LNCAP (cell line): ENCODE measurements around the gene LRRC34.

Experiments
- TF ChIP-seq, protein P1 (sequence below): fragments of 450-650 bp; IDR thresholded peaks from 2 replicates; pipeline ENCODE4 v1.5.1; 2017; ENCODE audit warnings: mild to moderate bottlenecking

Gene LRRC34

GRCh38 chr3:169813757-169814517 lies 1.2 kb upstream of the LRRC34 start:
- TF ChIP-seq, protein P1, sequence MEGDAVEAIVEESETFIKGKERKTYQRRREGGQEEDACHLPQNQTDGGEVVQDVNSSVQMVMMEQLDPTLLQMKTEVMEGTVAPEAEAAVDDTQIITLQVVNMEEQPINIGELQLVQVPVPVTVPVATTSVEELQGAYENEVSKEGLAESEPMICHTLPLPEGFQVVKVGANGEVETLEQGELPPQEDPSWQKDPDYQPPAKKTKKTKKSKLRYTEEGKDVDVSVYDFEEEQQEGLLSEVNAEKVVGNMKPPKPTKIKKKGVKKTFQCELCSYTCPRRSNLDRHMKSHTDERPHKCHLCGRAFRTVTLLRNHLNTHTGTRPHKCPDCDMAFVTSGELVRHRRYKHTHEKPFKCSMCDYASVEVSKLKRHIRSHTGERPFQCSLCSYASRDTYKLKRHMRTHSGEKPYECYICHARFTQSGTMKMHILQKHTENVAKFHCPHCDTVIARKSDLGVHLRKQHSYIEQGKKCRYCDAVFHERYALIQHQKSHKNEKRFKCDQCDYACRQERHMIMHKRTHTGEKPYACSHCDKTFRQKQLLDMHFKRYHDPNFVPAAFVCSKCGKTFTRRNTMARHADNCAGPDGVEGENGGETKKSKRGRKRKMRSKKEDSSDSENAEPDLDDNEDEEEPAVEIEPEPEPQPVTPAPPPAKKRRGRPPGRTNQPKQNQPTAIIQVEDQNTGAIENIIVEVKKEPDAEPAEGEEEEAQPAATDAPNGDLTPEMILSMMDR: no peak

- TF ChIP-seq, protein P1: no peak
Observed at GRCh38 chr3:169813278-169813677, 574 bp upstream of the LRRC34 start.

- TF ChIP-seq, protein P1: no peak
Observed at GRCh38 chr3:169811631-169812331, 923 bp downstream of the LRRC34 start.

- TF ChIP-seq, protein P1: no peak
Observed at GRCh38 chr3:169809230-169809795, 3.4 kb downstream of the LRRC34 start.

GRCh38 chr3:169804681-169805080 lies 8.0 kb downstream of the LRRC34 start:
- TF ChIP-seq, protein P1: no peak

DNA sequence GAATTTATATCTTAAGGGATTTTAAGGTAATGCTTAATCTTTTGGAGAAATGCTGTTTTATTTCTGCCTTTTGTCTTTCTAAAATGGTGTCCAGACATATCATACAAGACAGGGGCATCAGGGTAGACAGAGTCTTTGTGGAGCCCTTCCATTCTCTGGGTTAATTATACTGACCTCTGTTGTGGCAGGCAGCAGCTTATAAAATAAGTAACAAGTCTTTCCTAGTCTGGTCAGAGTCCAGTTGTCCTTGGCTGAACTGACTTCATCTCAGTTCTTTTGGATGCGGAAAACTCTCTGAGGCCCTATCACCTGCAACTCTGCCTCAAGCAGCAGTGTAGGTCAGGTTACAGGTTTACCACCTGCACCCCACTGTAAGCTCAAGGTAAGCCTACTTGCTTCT lies 20.3 kb downstream of the LRRC34 start:
- TF ChIP-seq, protein P1: no peak

DNA sequence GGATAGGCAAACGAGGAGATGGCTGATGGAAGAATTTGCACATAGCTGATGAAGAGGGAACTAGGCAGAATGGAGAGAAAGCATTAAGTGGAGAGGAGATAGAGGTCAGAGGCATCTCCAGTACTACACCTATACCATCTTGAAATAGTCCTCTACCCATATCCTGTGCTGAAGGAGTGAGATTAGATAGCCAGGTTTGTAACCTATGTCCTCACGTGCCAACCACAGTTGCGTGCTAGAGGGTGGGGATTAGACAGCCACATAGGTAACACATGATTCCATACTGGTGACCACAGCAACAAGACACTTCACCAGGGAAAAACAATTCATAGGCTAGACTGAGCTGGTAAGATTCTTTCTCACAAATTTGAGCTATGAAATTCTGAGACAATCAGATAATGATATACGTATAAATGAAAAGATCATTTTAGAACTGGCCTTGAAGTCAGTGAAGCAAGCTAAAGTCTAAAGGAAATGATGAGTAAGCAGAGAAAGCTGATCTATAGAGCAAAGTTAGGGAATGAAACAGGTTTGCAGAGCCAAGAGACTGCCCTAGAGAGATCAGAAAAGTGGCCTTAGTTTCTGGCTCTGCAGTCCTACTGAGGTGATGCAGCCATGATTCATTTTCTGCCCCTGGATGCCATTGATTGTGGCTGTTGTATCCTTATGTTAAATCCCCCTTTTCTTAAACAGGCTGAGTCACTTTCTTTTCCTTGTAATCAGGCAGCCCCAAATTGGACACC lies 21.8 kb downstream of the LRRC34 start:
- TF ChIP-seq, protein P1: no peak
